HEK293 (cell line): Measurements from ENCODE around the gene LPP.
A peak's percentile ranks its signal among the peaks of the same experiment; 100 is the strongest.

Experiments used
- BCL11A ChIP-seq: fragments of 450-650 bp; formaldehyde crosslinking; IDR thresholded peaks from 2 replicates; pipeline ENCODE4 v1.5.1; 2016; ENCODE audit warnings: low read depth, missing biosample characterization, missing genetic modification characterization
- KLF8 ChIP-seq: fragments of 450-650 bp; formaldehyde crosslinking; IDR thresholded peaks from 2 replicates; pipeline ENCODE4 v1.5.1; 2016; ENCODE audit warnings: missing biosample characterization, missing genetic modification characterization
- KLF9 ChIP-seq: fragments of 450-650 bp; formaldehyde crosslinking; IDR thresholded peaks from 2 replicates; pipeline ENCODE4 v1.5.1; 2016; ENCODE audit warnings: missing biosample characterization, missing genetic modification characterization, low read depth
- PRDM1 ChIP-seq: fragments of 450-650 bp; formaldehyde crosslinking; IDR thresholded peaks from 2 replicates; pipeline ENCODE4; 2016; ENCODE audit warnings: missing biosample characterization, missing genetic modification characterization
- TRIM28 ChIP-seq: IDR thresholded peaks from 2 replicates; pipeline ENCODE4 v1.6.1; 2011; ENCODE audit warnings: low read length, control low read depth, borderline replicate concordance
- YY2 ChIP-seq: fragments of 450-650 bp; formaldehyde crosslinking; IDR thresholded peaks from 2 replicates; pipeline ENCODE4 v1.5.1; 2016; ENCODE audit warnings: missing biosample characterization, missing genetic modification characterization
- ZBTB21 ChIP-seq: fragments of 450-650 bp; formaldehyde crosslinking; IDR thresholded peaks from 2 replicates; pipeline ENCODE4 v1.5.1; 2017; ENCODE audit warnings: missing biosample characterization, missing genetic modification characterization
- ZEB2 ChIP-seq: fragments of 450-650 bp; formaldehyde crosslinking; IDR thresholded peaks from 2 replicates; pipeline ENCODE4 v1.5.1; 2016; ENCODE audit warnings: missing biosample characterization, missing genetic modification characterization
- ZIC2 ChIP-seq: fragments of 450-650 bp; formaldehyde crosslinking; IDR thresholded peaks from 2 replicates; pipeline ENCODE4 v1.5.1; 2016; ENCODE audit warnings: missing biosample characterization, missing genetic modification characterization
- ZNF132 ChIP-seq: fragments of 450-650 bp; formaldehyde crosslinking; IDR thresholded peaks from 2 replicates; pipeline ENCODE4 v1.5.1; 2017; ENCODE audit warnings: missing biosample characterization, missing genetic modification characterization, borderline replicate concordance
- ZNF133 ChIP-seq: fragments of 450-650 bp; formaldehyde crosslinking; IDR thresholded peaks from 2 replicates; pipeline ENCODE4 v1.5.1; 2016; ENCODE audit warnings: missing biosample characterization, missing genetic modification characterization
- ZNF138 ChIP-seq: fragments of 450-650 bp; formaldehyde crosslinking; IDR thresholded peaks from 2 replicates; pipeline ENCODE4 v1.5.1; 2016; ENCODE audit warnings: missing biosample characterization, missing genetic modification characterization, borderline replicate concordance
- ZNF169 ChIP-seq: fragments of 450-650 bp; formaldehyde crosslinking; IDR thresholded peaks from 2 replicates; pipeline ENCODE4 v1.5.1; 2016; ENCODE audit warnings: missing biosample characterization, missing genetic modification characterization
- ZNF174 ChIP-seq: fragments of 450-650 bp; formaldehyde crosslinking; IDR thresholded peaks from 2 replicates; pipeline ENCODE4 v1.5.0; 2017; ENCODE audit warnings: missing biosample characterization, mild to moderate bottlenecking, missing genetic modification characterization
- ZNF292 ChIP-seq: fragments of 450-650 bp; formaldehyde crosslinking; IDR thresholded peaks from 2 replicates; pipeline ENCODE4 v1.5.1; 2016; ENCODE audit warnings: low read depth, missing biosample characterization, missing genetic modification characterization, borderline replicate concordance
- ZNF354C ChIP-seq: fragments of 450-650 bp; formaldehyde crosslinking; IDR thresholded peaks from 2 replicates; pipeline ENCODE4 v1.5.1; 2016; ENCODE audit warnings: missing biosample characterization, missing genetic modification characterization, low read depth, borderline replicate concordance
- ZNF366 ChIP-seq: fragments of 450-650 bp; formaldehyde crosslinking; conservative IDR thresholded peaks from 2 replicates; pipeline ENCODE4 v1.5.1; 2016; ENCODE audit warnings: missing biosample characterization, missing genetic modification characterization
- ZNF560 ChIP-seq: fragments of 450-650 bp; formaldehyde crosslinking; IDR thresholded peaks from 2 replicates; pipeline ENCODE4 v1.5.1; 2017; ENCODE audit warnings: missing biosample characterization, missing genetic modification characterization, borderline replicate concordance
- ZNF654 ChIP-seq: fragments of 450-650 bp; formaldehyde crosslinking; IDR thresholded peaks from 2 replicates; pipeline ENCODE4 v1.5.1; 2016; ENCODE audit warnings: low read depth, missing biosample characterization, missing genetic modification characterization
- ZNF777 ChIP-seq: fragments of 450-650 bp; formaldehyde crosslinking; IDR thresholded peaks from 2 replicates; pipeline ENCODE4 v1.5.1; 2017; ENCODE audit warnings: missing biosample characterization, missing genetic modification characterization, borderline replicate concordance
- ZNF791 ChIP-seq: fragments of 450-650 bp; formaldehyde crosslinking; IDR thresholded peaks from 2 replicates; pipeline ENCODE4 v1.5.1; 2016; ENCODE audit warnings: missing biosample characterization, missing genetic modification characterization
- ZNF792 ChIP-seq: fragments of 450-650 bp; formaldehyde crosslinking; IDR thresholded peaks from 2 replicates; pipeline ENCODE4 v1.5.1; 2016; ENCODE audit warnings: missing biosample characterization, missing genetic modification characterization
- TF ChIP-seq, protein P1 (sequence below): fragments of 450-650 bp; formaldehyde crosslinking; conservative IDR thresholded peaks from 2 replicates; pipeline ENCODE4 v1.5.1; 2016; ENCODE audit warnings: low read depth, missing biosample characterization, missing genetic modification characterization
- TF ChIP-seq, protein P2 (sequence below): fragments of 450-650 bp; formaldehyde crosslinking; IDR thresholded peaks from 2 replicates; pipeline ENCODE4 v1.5.1; 2017; ENCODE audit warnings: missing biosample characterization, missing genetic modification characterization
- TF ChIP-seq, protein P3 (sequence below): fragments of 450-650 bp; formaldehyde crosslinking; IDR thresholded peaks from 2 replicates; pipeline ENCODE4 v1.5.1; 2016; ENCODE audit warnings: missing biosample characterization, missing genetic modification characterization
- TF ChIP-seq, protein P4 (sequence below): fragments of 450-650 bp; formaldehyde crosslinking; IDR thresholded peaks from 2 replicates; pipeline ENCODE4 v1.5.1; 2016; ENCODE audit warnings: missing biosample characterization, missing genetic modification characterization
- TF ChIP-seq, protein P5 (sequence below): fragments of 450-650 bp; formaldehyde crosslinking; IDR thresholded peaks from 2 replicates; pipeline ENCODE4 v1.5.1; 2016; ENCODE audit warnings: missing biosample characterization, missing genetic modification characterization
- TF ChIP-seq, protein P6 (sequence below): fragments of 450-650 bp; formaldehyde crosslinking; conservative IDR thresholded peaks from 2 replicates; pipeline ENCODE4 v1.5.1; 2016; ENCODE audit warnings: low read depth, missing biosample characterization, missing genetic modification characterization

Gene LPP

DNA sequence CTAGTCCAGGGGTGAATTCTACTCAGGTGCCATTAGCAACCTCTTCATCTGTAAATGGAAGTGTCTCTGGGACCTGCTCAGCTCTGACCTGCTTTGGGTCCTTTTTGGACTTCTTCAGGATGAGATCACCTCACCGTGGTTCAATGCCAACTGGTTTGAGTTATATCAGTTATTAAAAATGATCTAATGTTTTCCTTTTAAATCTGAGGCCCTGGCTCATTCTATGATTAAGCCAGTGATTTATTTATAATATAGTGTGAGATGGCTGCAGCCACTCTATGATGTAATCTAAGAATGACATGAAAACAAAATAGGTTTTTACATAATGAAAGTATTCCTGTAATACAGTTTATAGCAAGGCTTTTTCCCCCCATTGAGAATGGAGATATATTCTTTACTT, 79.4 kb downstream of the LPP start (continued):
- TF ChIP-seq, protein P1, sequence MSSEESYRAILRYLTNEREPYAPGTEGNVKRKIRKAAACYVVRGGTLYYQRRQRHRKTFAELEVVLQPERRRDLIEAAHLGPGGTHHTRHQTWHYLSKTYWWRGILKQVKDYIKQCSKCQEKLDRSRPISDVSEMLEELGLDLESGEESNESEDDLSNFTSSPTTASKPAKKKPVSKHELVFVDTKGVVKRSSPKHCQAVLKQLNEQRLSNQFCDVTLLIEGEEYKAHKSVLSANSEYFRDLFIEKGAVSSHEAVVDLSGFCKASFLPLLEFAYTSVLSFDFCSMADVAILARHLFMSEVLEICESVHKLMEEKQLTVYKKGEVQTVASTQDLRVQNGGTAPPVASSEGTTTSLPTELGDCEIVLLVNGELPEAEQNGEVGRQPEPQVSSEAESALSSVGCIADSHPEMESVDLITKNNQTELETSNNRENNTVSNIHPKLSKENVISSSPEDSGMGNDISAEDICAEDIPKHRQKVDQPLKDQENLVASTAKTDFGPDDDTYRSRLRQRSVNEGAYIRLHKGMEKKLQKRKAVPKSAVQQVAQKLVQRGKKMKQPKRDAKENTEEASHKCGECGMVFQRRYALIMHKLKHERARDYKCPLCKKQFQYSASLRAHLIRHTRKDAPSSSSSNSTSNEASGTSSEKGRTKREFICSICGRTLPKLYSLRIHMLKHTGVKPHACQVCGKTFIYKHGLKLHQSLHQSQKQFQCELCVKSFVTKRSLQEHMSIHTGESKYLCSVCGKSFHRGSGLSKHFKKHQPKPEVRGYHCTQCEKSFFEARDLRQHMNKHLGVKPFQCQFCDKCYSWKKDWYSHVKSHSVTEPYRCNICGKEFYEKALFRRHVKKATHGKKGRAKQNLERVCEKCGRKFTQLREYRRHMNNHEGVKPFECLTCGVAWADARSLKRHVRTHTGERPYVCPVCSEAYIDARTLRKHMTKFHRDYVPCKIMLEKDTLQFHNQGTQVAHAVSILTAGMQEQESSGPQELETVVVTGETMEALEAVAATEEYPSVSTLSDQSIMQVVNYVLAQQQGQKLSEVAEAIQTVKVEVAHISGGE (tag by site-specific recombination): no peak
- TF ChIP-seq ZNF292 (tag by site-specific recombination) (no peak), PRDM1 (tag by site-specific recombination) (no peak), TRIM28 (no peak), ZBTB21 (0 out of 2 replicates have a peak, but pooled peaks have one; percentile 34), ZNF654 (tag by site-specific recombination) (no peak), ZNF792 (tag by site-specific recombination) (no peak), ZEB2 (tag by site-specific recombination) (peak; percentile 81), ZNF777 (tag by site-specific recombination) (no peak), KLF8 (no peak), ZNF560 (tag by site-specific recombination) (no peak), ZNF138 (tag by site-specific recombination) (no peak), KLF9 (no peak), YY2 (tag by site-specific recombination) (no peak), ZNF169 (tag by site-specific recombination) (no peak), ZIC2 (no peak), ZNF132 (no peak), ZNF133 (tag by site-specific recombination) (no peak), ZNF174 (tag by site-specific recombination) (no peak), ZNF354C (tag by site-specific recombination) (no peak), ZNF791 (no peak), BCL11A (tag by site-specific recombination) (no peak), ZNF366 (tag by site-specific recombination) (peak; percentile 78)
- TF ChIP-seq, protein P2, sequence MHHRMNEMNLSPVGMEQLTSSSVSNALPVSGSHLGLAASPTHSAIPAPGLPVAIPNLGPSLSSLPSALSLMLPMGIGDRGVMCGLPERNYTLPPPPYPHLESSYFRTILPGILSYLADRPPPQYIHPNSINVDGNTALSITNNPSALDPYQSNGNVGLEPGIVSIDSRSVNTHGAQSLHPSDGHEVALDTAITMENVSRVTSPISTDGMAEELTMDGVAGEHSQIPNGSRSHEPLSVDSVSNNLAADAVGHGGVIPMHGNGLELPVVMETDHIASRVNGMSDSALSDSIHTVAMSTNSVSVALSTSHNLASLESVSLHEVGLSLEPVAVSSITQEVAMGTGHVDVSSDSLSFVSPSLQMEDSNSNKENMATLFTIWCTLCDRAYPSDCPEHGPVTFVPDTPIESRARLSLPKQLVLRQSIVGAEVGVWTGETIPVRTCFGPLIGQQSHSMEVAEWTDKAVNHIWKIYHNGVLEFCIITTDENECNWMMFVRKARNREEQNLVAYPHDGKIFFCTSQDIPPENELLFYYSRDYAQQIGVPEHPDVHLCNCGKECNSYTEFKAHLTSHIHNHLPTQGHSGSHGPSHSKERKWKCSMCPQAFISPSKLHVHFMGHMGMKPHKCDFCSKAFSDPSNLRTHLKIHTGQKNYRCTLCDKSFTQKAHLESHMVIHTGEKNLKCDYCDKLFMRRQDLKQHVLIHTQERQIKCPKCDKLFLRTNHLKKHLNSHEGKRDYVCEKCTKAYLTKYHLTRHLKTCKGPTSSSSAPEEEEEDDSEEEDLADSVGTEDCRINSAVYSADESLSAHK: no peak
- TF ChIP-seq, protein P3, sequence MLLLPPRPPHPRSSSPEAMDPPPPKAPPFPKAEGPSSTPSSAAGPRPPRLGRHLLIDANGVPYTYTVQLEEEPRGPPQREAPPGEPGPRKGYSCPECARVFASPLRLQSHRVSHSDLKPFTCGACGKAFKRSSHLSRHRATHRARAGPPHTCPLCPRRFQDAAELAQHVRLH (tag by site-specific recombination): no peak
- TF ChIP-seq, protein P4, sequence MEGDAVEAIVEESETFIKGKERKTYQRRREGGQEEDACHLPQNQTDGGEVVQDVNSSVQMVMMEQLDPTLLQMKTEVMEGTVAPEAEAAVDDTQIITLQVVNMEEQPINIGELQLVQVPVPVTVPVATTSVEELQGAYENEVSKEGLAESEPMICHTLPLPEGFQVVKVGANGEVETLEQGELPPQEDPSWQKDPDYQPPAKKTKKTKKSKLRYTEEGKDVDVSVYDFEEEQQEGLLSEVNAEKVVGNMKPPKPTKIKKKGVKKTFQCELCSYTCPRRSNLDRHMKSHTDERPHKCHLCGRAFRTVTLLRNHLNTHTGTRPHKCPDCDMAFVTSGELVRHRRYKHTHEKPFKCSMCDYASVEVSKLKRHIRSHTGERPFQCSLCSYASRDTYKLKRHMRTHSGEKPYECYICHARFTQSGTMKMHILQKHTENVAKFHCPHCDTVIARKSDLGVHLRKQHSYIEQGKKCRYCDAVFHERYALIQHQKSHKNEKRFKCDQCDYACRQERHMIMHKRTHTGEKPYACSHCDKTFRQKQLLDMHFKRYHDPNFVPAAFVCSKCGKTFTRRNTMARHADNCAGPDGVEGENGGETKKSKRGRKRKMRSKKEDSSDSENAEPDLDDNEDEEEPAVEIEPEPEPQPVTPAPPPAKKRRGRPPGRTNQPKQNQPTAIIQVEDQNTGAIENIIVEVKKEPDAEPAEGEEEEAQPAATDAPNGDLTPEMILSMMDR: no peak
- TF ChIP-seq, protein P5, sequence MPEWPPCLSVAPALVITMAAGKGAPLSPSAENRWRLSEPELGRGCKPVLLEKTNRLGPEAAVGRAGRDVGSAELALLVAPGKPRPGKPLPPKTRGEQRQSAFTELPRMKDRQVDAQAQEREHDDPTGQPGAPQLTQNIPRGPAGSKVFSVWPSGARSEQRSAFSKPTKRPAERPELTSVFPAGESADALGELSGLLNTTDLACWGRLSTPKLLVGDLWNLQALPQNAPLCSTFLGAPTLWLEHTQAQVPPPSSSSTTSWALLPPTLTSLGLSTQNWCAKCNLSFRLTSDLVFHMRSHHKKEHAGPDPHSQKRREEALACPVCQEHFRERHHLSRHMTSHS (tag by site-specific recombination): no peak
- TF ChIP-seq, protein P6, sequence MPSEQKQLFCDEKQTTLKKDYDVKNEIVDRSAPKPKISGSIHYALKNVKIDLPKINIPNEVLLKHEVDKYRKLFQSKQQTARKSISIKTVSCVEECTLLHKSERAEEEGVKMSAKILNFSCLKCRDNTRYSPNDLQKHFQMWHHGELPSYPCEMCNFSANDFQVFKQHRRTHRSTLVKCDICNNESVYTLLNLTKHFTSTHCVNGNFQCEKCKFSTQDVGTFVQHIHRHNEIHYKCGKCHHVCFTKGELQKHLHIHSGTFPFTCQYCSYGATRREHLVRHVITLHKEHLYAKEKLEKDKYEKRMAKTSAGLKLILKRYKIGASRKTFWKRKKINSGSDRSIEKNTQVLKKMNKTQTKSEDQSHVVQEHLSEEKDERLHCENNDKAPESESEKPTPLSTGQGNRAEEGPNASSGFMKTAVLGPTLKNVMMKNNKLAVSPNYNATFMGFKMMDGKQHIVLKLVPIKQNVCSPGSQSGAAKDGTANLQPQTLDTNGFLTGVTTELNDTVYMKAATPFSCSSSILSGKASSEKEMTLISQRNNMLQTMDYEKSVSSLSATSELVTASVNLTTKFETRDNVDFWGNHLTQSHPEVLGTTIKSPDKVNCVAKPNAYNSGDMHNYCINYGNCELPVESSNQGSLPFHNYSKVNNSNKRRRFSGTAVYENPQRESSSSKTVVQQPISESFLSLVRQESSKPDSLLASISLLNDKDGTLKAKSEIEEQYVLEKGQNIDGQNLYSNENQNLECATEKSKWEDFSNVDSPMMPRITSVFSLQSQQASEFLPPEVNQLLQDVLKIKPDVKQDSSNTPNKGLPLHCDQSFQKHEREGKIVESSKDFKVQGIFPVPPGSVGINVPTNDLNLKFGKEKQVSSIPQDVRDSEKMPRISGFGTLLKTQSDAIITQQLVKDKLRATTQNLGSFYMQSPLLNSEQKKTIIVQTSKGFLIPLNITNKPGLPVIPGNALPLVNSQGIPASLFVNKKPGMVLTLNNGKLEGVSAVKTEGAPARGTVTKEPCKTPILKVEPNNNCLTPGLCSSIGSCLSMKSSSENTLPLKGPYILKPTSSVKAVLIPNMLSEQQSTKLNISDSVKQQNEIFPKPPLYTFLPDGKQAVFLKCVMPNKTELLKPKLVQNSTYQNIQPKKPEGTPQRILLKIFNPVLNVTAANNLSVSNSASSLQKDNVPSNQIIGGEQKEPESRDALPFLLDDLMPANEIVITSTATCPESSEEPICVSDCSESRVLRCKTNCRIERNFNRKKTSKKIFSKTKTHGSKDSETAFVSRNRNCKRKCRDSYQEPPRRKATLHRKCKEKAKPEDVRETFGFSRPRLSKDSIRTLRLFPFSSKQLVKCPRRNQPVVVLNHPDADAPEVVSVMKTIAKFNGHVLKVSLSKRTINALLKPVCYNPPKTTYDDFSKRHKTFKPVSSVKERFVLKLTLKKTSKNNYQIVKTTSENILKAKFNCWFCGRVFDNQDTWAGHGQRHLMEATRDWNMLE: no peak
